MCF 10A (cell line): Measurements from ENCODE around the gene IL17REL. TPM values are rescaled to one million over a fixed set of nuclear protein-coding genes. Genes with fewer than 3 reads are reported as not detected.

Source experiments
- BruUV-seq: library from RNA; stranded (reverse); fragments of 400-500 nt; replicated peaks from 2 replicates; lab custom pipeline; 2021; lab: Mats Ljungman, UMichigan
- CTCF ChIA-PET: fragments of 300-600 bp; sonication (Branson Sonifier 250); formaldehyde crosslinking; extraction: SDS; loops from one replicate; lab custom pipeline; 2021; ENCODE audit warnings: antibody characterized with exemption, inconsistent platforms; lab: Yijun Ruan, JAX
- POLR2A ChIA-PET: fragments of 300-600, 350-650 bp; sonication (Branson Sonifier 250); formaldehyde crosslinking; extraction: SDS; loops from one replicate; lab custom pipeline; 2020; ENCODE audit warnings: antibody characterized with exemption, inconsistent platforms; lab: Yijun Ruan, JAX
- DNase-seq: peaks from one replicate; pipeline ENCODE4 v3.0.0-alpha.2; 2018; ENCODE audit not compliant: unreplicated experiment
- H3K27ac Mint-ChIP-seq: one replicate; pipeline ENCODE4 v1.8.0; 2022; ENCODE audit warnings: mild to moderate bottlenecking, low read depth, mixed read lengths; ENCODE audit not compliant: unreplicated experiment
- H3K27me3 Mint-ChIP-seq: one replicate; pipeline ENCODE4 v1.8.0; 2022; ENCODE audit warnings: mixed read lengths; ENCODE audit not compliant: insufficient read depth, unreplicated experiment
- H3K36me3 Mint-ChIP-seq: one replicate; pipeline ENCODE4 v1.8.0; 2022; ENCODE audit warnings: mild to moderate bottlenecking, moderate library complexity, mixed read lengths; ENCODE audit not compliant: insufficient read depth, unreplicated experiment
- H3K4me1 Mint-ChIP-seq: one replicate; pipeline ENCODE4 v1.8.0; 2022; ENCODE audit warnings: mixed read lengths; ENCODE audit not compliant: insufficient read depth, unreplicated experiment
- H3K4me3 Mint-ChIP-seq: one replicate; pipeline ENCODE4 v1.8.0; 2022; ENCODE audit warnings: mild to moderate bottlenecking, moderate library complexity, mixed read lengths; ENCODE audit not compliant: unreplicated experiment
- H3K9me3 Mint-ChIP-seq: one replicate; pipeline ENCODE4 v1.8.0; 2022; ENCODE audit warnings: mixed read lengths; ENCODE audit not compliant: unreplicated experiment
- CTCF ChIP-seq: fragments of 200-600 bp; IDR thresholded peaks from one replicate; pipeline ENCODE4 v1.8.0; 2022; ENCODE audit warnings: antibody characterized with exemption, mild to moderate bottlenecking; ENCODE audit not compliant: unreplicated experiment
- intact Hi-C: fragments of 100-400 bp; cut with micrococcal nuclease; formaldehyde crosslinking; loops from 2 replicates; pipeline ENCODE4 v1.14.1; 2022
- total RNA-seq: library from RNA; stranded (reverse); gene quantifications from 2 replicates; pipeline ENCODE4 v1.2.3, GENCODE V29; 2022

Gene IL17REL
- total RNA-seq, 1 experiment from 2014 or later, result not detected

GRCh38 chr22:50058061-50058905, 45.7 kb upstream of the IL17REL start, which contains the start of gene TTLL8:
Gene TTLL8 (minus strand): TSS chr22:50058298.
- no peak within 1 kb of the TSS for H3K27ac Mint-ChIP-seq
- H3K27me3 Mint-ChIP-seq, result no peaks in the 10 kb centered on the region
- BruUV-seq, result no TSS peak
- intact Hi-C loops, result no loop called here
- no peak within 1 kb of the TSS for H3K4me3 Mint-ChIP-seq
- ChIA-PET CTCF (no interaction called here), POLR2A (no interaction called here)
- no peaks in the 10 kb centered on the region for H3K9me3 Mint-ChIP-seq
- TF ChIP-seq CTCF, result no peak
- no peaks in the 10 kb centered on the region for H3K4me1 Mint-ChIP-seq
- DNase-seq, result no peak
- H3K36me3 Mint-ChIP-seq, result no peaks in the 10 kb centered on the region

- TF ChIP-seq CTCF, result no peak
- no peaks in the 10 kb centered on the region for H3K27me3 Mint-ChIP-seq
- H3K9me3 Mint-ChIP-seq, result no peaks in the 10 kb centered on the region
- no peak overlapping the region for H3K4me3 Mint-ChIP-seq
- intact Hi-C loops, result no loop called here
- H3K4me1 Mint-ChIP-seq, result no peaks in the 10 kb centered on the region
- ChIA-PET CTCF (no interaction called here), POLR2A (no interaction called here)
- no peak overlapping the region for H3K27ac Mint-ChIP-seq
- BruUV-seq, result no TSS peak
- DNase-seq, result no peak
- no peaks in the 10 kb centered on the region for H3K36me3 Mint-ChIP-seq
These were observed 44.9 kb upstream of the IL17REL start for GRCh38 chr22:50057278-50058060.

- no peaks in the 10 kb centered on the region for H3K9me3 Mint-ChIP-seq
- H3K4me3 Mint-ChIP-seq, result no peak overlapping the region
- H3K36me3 Mint-ChIP-seq, result no peaks in the 10 kb centered on the region
- no TSS peak for BruUV-seq
- no peaks in the 10 kb centered on the region for H3K27me3 Mint-ChIP-seq
- ChIA-PET CTCF (interaction anchor here (0.5 kb wide), 1 partner anchor 482 kb away, joined by 3 read pairs; no protein-coding TSS in a partner anchor), POLR2A (interaction anchor here (1.4 kb wide), 1 partner anchor 29 kb away, joined by 3 read pairs; no protein-coding TSS in a partner anchor)
- TF ChIP-seq CTCF, result no peak
- intact Hi-C loops, result no loop called here
- H3K4me1 Mint-ChIP-seq, result no peaks in the 10 kb centered on the region
- no peak for DNase-seq
- no peak overlapping the region for H3K27ac Mint-ChIP-seq
These were observed 43.8 kb upstream of the IL17REL start for GRCh38 chr22:50056214-50056972.
